Germinal center (tissue), 1 donor: Measurements from ENCODE around the gene CD63.
A peak's percentile ranks its signal among the peaks of the same experiment; 100 is the strongest.

Experiments
- DNase-seq: peaks from one replicate; pipeline ENCODE4 v3.0.0; 2012; ENCODE audit warnings: mixed read lengths, low spot score

CD63 gene

GRCh38 chr12:55720894-55721444 is 7.8 kb downstream of the CD63 start:
- DNase-seq: no peak

DNA sequence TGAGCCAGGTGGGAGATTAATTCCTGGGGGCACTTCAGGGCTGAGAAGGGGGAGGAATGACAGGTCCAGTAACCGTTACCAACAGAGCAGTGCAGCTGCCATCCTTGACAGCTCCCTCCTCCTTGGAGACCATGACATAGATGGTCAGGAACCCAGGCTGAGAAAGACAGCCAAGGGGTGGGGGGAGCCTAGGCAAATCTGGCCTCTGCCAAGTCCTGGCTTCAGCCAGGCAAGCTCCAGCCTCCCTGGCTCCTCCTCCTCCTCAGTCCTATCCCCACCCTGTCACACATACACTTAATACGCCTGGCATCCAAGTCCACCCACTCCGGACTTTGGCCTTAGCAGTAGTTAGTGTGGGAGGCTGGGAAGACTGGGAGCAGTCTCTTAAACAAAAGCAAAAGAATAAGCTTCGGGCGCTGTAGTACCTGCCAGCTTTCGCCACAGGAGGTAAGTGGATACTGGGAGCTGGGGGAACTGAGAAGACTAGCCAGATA is 8.7 kb downstream of the CD63 start, which contains the start of gene RDH5:
RDH5 (plus strand) TSS at position 323 of the 494 bp plus-strand sequence. CDS start 792 bp downstream, outside the sequence.
- no peak for DNase-seq

- DNase-seq: no peak
Observed at GRCh38 chr12:55719371-55719770, 9.4 kb downstream of the CD63 start.

DNA sequence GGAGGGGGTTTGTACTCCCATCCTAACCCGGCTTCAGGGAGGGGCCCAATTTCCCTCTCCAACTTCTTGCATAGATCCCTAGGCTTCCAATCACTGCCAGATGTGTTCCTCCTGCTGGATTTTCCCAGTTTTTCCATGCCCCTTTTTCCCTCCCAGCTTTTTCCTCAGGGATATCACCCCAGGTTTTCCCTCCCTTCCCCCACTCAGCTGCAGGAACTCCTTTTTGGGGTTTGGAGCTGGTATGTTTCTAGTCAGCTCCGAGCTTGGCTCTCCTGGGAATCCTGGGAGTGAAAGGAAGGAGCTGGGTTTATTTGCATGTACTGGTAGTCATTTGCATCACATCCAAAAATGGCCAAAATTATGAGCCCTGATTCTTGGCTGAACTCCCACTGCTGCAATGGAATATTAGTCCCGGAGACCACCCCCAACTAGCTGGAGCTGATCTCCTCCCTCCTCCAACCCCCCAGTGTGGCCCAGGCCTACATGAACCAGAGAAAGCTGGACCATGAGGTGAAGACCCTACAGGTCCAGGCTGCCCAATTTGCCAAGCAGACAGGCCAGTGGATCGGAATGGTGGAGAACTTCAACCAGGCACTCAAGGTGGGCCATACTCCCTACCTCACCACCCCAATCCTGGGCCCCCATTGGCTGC is 10.1 kb downstream of the CD63 start:
- no peak for DNase-seq

DNA sequence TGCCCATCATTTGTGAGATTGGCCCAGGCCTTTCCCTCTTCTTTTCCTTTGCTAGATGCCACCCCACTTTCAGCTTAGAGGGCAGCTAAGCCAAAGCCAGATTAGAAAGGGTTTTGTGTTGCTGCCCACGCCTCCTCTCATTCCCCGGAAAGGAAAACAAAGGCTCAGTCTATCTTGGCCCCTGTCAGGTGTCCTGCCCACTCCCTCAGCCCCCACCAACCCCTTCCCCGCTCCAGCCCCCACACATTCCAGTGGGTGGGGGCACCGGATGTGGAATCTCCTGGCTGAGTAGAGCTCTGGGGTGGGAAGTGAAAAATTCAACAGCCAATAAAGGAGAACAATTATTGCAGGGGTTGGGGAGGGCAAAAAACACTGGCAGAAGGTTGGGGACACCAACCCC is 10.8 kb downstream of the CD63 start:
- no peak for DNase-seq

DNA sequence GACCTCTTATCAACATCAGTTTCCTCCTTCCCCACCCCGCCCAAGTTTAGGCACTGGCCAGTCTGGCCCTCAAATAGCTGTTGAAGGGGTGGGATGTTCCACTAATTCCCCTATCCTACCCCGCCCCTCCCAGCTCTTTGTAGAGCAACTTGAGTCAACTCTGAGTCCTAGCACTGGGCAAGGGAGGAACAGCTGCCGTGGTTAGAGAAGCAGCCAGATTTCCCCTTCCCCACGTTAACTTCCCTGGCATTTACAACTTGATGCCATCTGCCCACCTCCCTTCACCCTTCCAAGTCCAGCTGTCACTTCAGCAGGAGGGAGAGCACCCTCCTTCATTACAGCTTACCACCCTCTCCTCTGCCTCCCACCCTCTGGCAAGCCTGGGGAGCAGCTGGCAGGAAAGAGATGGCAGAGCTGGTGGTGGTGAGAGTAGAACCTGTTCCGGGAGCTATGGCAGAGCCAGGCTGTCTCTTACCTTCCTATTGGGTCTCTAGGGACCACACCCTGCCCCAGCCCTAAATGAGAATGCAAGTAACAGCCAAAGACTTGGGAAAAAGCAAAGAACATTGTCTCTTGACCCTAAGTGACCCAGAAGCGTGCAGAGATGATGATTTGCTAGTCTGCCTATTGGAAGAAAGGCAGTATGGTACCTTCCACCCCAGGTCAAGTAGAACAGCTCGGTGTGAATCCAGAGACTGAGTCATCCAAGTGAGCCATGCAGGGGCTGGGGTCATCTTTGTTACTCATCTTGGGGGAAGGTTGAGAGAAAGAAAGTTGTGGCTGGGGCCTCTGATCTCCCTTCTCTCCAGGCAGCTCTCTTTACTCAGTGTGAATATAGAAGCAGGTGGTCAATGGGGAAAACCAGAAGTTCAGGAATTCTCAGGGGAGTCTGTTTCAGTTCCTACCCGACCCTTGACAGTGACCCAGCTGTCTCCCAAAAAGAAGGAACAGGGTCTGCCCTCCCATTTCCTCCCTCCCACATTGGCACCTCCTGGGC is 11.5 kb downstream of the CD63 start:
- no peak for DNase-seq

DNA sequence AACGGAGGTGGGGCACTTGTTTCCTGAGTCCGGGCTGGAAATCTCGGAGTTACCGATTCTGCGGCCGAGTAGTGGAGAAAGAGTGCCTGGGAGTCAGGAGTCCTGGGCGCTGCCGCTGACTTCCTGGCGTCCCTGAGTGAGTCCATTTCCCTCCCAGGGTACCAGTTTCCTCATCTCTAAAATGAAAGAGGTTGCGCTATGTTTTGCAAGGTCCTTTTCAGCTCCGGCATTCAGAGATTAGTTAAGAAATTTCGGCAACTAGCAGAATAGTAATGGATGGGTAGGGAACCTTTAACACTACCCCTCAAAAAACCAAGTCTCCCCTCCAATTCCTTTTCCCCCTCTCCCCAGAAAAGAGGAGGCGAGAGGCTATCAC is 12.2 kb downstream of the CD63 start:
- DNase-seq: no peak

GRCh38 chr12:55715833-55716581 is 12.8 kb downstream of the CD63 start, which contains the start of gene BLOC1S1:
Gene BLOC1S1 (plus strand): TSS chr12:55716046. CDS start chr12:55716052, 6 bp downstream.
- peak; percentile 94 for DNase-seq

DNA sequence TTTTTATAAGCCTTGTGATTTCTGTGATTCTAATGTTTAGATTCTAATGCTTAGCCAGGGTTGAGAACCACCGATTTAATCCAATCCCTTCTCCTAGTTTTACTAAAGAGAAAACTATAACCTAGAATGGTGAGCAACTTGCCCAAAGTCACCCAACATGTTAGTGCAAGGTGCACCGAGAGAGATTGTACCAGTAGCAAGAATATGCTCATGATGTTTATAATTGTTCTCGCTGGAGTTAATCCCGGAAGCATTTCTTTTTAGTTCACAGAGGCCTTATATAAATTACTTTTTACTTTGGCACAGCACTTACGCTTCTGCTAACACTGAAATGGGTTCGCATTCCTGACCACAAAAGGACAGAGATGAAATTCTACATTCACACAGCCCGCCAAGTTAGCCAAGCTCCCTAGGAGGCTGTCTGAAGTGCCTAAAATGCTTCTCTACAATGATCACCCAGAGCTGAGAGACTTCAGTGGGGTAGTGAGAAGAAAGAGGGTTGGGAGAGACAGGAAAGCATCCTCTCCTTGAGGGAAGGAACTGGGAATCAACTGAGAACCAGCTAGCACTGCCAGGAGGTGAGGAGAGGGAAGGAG is 13.5 kb downstream of the CD63 start:
- no peak for DNase-seq

DNA sequence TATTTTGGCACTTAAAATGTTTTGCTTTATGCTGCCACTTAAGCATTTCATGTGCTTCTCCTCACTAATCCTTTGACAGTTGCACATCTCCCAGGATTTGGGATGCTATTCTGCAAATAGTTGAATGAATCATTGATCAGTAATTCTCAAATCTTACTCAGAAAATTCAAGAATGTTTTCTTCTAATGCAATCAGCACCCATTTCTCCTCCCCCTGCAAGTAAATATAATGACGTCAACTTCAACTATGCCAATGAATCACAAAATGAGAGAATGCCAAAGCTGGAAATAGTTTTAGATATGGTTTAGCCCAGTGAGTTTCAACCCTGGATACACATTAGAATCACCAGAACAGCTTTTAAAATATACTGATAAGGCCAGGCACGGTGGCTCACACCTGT is 15.1 kb downstream of the CD63 start:
- DNase-seq: no peak

DNA sequence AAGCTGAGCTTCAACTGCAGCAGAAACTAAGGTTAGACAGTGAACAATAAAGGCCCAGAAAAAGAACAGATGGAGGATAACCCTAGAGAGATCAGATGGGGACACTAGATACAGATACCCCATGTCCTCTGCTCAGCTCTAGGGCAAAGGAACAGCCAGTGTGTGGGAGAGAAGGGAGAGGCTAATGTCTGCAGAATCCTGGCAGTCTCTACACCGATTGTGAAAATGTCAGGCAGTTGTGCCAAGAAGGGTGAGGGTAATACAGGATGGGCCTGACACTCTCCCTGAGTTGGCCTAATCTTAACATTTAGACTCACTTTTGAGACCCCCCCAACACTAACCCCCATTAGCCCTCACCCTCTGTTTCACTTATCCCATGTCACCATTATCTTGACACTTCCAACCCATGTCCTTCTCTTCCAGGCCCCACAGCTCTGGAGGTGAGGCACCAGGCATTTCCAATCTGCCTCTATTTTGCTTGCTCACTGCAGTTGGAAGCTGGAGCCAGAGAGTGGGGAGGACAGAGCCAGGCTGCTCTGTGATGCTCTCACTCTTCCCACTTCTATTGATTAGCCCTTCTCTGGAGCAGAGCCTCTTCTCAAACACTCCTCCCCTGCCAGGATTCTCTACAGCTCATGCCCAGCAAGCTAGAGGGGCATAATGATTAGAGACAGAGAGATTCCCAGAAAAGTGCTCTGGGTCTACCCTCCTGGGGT is 16.0 kb downstream of the CD63 start:
- DNase-seq: no peak

DNA sequence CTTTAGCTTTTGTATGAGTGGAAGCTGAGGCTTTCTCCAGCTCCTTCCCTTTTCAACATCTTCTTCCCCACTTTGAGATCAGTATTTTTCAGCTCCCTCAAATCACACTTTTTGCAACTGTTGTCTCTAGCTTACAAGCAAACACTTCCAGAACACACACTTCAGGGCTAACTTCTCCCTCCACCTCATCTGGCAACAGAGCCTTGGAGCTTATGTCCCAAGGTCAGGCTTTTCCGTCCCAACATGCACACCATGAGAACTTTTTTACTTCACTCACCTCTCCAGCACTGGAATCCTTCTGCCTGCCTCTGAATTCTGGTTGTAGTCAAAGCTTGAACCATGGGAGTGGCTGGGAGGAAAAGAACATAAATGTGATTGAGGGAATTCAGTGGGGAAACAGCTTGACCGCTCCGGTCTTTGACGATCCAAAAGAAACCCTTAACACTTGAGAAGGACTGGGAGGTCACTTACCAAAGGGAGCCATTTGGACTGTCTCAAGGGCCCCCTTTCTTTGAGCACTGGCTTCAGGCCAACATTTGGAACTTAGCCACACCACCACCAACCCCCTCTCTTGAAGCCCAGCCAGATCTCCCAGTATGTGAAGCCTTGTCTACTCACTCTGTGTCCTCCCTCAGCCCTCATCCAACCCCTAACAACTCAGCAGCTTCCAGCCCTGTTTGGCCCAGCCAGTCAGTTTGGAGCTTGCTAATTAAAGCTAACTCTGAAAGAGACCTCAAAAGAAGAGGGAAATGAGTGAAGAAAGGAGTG is 16.8 kb downstream of the CD63 start:
- no peak for DNase-seq

- DNase-seq: no peak
Observed at GRCh38 chr12:55708695-55709233, 20.0 kb downstream of the CD63 start.

DNA sequence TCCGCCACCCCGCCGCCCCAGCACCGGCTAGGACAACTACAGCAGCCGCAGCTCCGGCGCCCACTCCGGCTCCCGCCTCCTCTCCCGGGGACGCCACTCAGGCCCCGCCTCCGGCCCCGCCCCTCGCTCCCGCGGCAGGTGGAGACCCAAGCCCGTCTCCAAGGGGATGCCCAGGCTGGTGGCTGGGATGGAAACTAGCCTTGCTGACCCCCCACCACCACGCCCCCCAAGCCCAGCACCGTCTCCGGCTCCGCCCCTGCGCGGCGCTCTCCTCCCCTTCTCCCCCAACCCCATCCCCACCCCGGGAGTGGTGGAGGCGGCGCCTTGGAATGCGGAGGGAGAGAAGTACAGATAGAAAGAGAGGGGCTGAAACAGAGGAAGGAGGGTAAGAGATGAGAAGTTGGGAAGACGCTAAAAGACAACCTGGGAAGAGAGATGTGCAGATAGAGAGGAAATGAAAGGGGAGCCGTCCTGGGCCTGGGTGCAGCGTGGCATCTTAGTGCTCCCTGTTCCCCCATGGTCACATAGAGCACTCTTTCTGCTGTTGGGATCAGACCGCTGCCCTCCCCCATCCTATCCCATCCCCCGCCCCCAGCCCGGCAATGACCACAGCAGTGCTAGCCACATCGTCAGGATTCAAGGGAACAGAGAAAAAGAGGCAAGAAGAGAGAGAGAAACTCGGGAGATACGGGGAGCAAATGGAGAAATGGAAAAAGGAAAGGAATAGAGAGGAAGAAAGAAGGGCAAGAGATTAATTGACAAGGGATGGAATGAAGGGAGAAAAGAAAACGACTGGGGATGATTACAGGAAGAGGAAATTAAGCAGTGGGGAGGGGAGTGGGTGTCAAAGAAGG is 20.7 kb downstream of the CD63 start, which contains the start of gene ITGA7:
ITGA7 (minus strand) TSS at position 64 of the 854 bp plus-strand sequence. CDS start 222 bp downstream, outside the sequence.
- DNase-seq: peak; percentile 72

GRCh38 chr12:55707219-55707671 is 21.6 kb downstream of the CD63 start:
- DNase-seq: no peak

DNA sequence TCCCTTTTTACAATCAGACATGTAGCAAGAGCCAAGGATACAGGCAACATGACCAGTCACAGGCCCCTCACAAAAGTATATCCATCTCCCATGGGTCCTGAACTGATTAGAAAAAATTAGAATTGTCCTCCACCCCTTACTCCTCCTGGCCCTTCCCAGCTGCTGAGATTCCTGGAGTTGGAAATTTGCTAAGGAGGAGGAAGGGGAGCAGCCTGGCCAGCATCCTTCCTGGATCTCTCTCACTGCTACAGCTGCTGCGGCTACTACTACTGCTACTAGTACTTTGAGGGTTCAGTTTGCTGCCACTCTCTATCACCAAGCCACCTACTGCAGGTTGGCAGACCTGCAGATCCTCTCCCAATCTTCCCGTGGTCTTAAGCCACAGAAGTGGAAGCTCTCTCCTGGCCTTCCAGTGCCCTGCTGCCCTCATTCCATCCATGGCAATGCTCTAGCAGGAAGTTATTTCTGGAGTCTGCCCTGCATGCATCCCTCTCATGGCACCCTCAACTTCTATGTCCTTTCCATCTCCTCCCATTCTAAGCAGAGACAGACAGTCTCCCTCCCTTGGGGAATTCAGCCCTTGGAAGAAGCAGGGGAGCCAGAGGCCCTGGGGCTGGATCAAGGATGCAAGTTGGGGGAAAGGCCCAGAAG is 22.1 kb downstream of the CD63 start:
- DNase-seq: no peak

GRCh38 chr12:55705782-55706402 is 22.9 kb downstream of the CD63 start:
- peak; percentile 53 for DNase-seq
